ENCODE data around the gene PARD3B.

- TF ChIP-seq CTCF (IDR thresholded peaks at IDR 0.05): no peak
- no peak for TF ChIP-seq REST (IDR thresholded peaks at IDR 0.05; ENCODE audit: insufficient read depth in 1 of 2, low read depth in 2 of 2, low read length in 1 of 2)
- TF ChIP-seq SIN3A (IDR thresholded peaks at IDR 0.05; ENCODE audit: borderline replicate concordance, insufficient read depth, low read depth, low read length): no peak
- TF ChIP-seq TCF7L2 (IDR thresholded peaks at IDR 0.05; ENCODE audit: low read depth, low read length): no peak
Observed at GRCh38 chr2:204958371-204958770, 413.1 kb downstream of the PARD3B start.

Measured in Panc1 (cell line).